A673 (cell line): ENCODE results near the gene OCLN. TPM values are rescaled to one million over a fixed set of nuclear protein-coding genes. Genes with fewer than 3 reads are reported as not detected.
"Not testable (repeated sequence)": the region's sequence is repeated elsewhere in the genome, so short reads cannot be mapped to it uniquely, and the experiment has no call there.

Experiments used
- BruUV-seq: library from RNA; stranded (reverse); fragments of 400-500 nt; replicated peaks from 2 replicates; lab custom pipeline; 2021; lab: Mats Ljungman, UMichigan
- CTCF ChIA-PET: fragments of 300-600 bp; sonication (Branson Sonifier 250); formaldehyde crosslinking; loops from one replicate; lab custom pipeline; 2022; ENCODE audit warnings: antibody characterized with exemption; lab: Charles Lee
- POLR2A ChIA-PET: fragments of 300-600 bp; sonication (Branson Sonifier 250); formaldehyde crosslinking; loops from one replicate; lab custom pipeline; 2022; ENCODE audit warnings: antibody characterized with exemption; ENCODE audit not compliant: low non-redundant PET; lab: Charles Lee
- DNase-seq: peaks from one replicate; pipeline ENCODE4 v3.0.0-alpha.2; 2015; ENCODE audit warnings: low spot score
- H3K27ac ChIP-seq: fragments of 200-600 bp; sonication (generic); 2 replicates; pipeline ENCODE4 v1.5.1; 2016; ENCODE audit warnings: mixed run types, low read depth, mild to moderate bottlenecking, mixed read lengths, antibody characterized with exemption, low read length; ENCODE audit not compliant: poor library complexity, severe bottlenecking
- H3K27me3 ChIP-seq: fragments of 200-600 bp; sonication (generic); replicated peaks from 2 replicates; pipeline ENCODE4 v1.6.1; 2017; ENCODE audit warnings: mixed run types, low read depth, mild to moderate bottlenecking, mixed read lengths, antibody characterized with exemption, low read length; ENCODE audit not compliant: insufficient read depth, poor library complexity
- H3K36me3 ChIP-seq: fragments of 200-600 bp; sonication (generic); 2 replicates; pipeline ENCODE4 v1.6.1; 2016; ENCODE audit warnings: mixed run types, mild to moderate bottlenecking, mixed read lengths, antibody characterized with exemption, low read length; ENCODE audit not compliant: insufficient read depth, poor library complexity, severe bottlenecking
- H3K4me1 ChIP-seq: fragments of 200-600 bp; sonication (generic); 2 replicates; pipeline ENCODE4 v1.6.1; 2017; ENCODE audit warnings: mixed run types, mild to moderate bottlenecking, mixed read lengths, antibody characterized with exemption, low read length; ENCODE audit not compliant: insufficient read depth, poor library complexity, severe bottlenecking
- H3K4me3 ChIP-seq: fragments of 200-600 bp; sonication (generic); 2 replicates; pipeline ENCODE4 v1.5.1; 2016; ENCODE audit warnings: low read depth, mixed run types, mild to moderate bottlenecking, mixed read lengths, low read length; ENCODE audit not compliant: poor library complexity, severe bottlenecking
- H3K9me3 ChIP-seq: fragments of 200-600 bp; sonication (generic); 2 replicates; pipeline ENCODE4 v1.6.1; 2016; ENCODE audit warnings: mixed run types, low read depth, mild to moderate bottlenecking, mixed read lengths, antibody characterized with exemption, low read length; ENCODE audit not compliant: poor library complexity, severe bottlenecking
- EZH2 ChIP-seq: fragments of 200-600 bp; sonication (generic); IDR thresholded peaks from 2 replicates; pipeline ENCODE4 v1.6.1; 2017; ENCODE audit warnings: borderline replicate concordance, low read depth, mild to moderate bottlenecking, mixed read lengths, antibody characterized with exemption, low read length; ENCODE audit not compliant: poor library complexity, severe bottlenecking
- intact Hi-C: fragments of 100-400 bp; cut with micrococcal nuclease; formaldehyde crosslinking; loops from one replicate; pipeline ENCODE4 v1.10.0; 2022; ENCODE audit not compliant: unreplicated experiment
- total RNA-seq: library from RNA; stranded (reverse); gene quantifications from 2 replicates; pipeline ENCODE4 v1.2.3, GENCODE V29; 2021
- TF ChIP-seq, protein P1 (sequence below): fragments of 300-800, 200-600 bp; sonication (generic); conservative IDR thresholded peaks from 2 replicates; pipeline ENCODE4 v1.5.1; 2017; ENCODE audit warnings: low read depth, mild to moderate bottlenecking, antibody characterized with exemption, low read length, moderate library complexity, mixed read lengths

The OCLN gene
- total RNA-seq, 1 experiment from 2014 or later, result 14.1 TPM

- no peaks in the 10 kb centered on the region for H3K4me1 ChIP-seq
- no peak for DNase-seq
- TF ChIP-seq, protein P1, sequence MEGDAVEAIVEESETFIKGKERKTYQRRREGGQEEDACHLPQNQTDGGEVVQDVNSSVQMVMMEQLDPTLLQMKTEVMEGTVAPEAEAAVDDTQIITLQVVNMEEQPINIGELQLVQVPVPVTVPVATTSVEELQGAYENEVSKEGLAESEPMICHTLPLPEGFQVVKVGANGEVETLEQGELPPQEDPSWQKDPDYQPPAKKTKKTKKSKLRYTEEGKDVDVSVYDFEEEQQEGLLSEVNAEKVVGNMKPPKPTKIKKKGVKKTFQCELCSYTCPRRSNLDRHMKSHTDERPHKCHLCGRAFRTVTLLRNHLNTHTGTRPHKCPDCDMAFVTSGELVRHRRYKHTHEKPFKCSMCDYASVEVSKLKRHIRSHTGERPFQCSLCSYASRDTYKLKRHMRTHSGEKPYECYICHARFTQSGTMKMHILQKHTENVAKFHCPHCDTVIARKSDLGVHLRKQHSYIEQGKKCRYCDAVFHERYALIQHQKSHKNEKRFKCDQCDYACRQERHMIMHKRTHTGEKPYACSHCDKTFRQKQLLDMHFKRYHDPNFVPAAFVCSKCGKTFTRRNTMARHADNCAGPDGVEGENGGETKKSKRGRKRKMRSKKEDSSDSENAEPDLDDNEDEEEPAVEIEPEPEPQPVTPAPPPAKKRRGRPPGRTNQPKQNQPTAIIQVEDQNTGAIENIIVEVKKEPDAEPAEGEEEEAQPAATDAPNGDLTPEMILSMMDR, result no peak
- TF ChIP-seq EZH2, result no peak
- CTCF ChIA-PET, result no interaction called here
- no peak overlapping the region for H3K4me3 ChIP-seq
- POLR2A ChIA-PET, result no interaction called here
- BruUV-seq, result no TSS peak
- H3K9me3 ChIP-seq, result no peaks in the 10 kb centered on the region
- no peaks in the 10 kb centered on the region for H3K27me3 ChIP-seq
- intact Hi-C loops, result no loop called here
- H3K27ac ChIP-seq, result no peak overlapping the region
- H3K36me3 ChIP-seq, result no peaks in the 10 kb centered on the region
These were observed 18.1 kb downstream of the OCLN start for GRCh38 chr5:69510694-69511093.

GRCh38 chr5:69512740-69513260 is 20.2 kb downstream of the OCLN start:
- no peaks in the 10 kb centered on the region for H3K9me3 ChIP-seq
- no peaks in the 10 kb centered on the region for H3K36me3 ChIP-seq
- no peak overlapping the region for H3K4me3 ChIP-seq
- H3K27ac ChIP-seq, result no peak overlapping the region
- ChIA-PET CTCF (no interaction called here), POLR2A (no interaction called here)
- H3K4me1 ChIP-seq, result no peaks in the 10 kb centered on the region
- no TSS peak for BruUV-seq
- no peak for TF ChIP-seq EZH2
- TF ChIP-seq, protein P1, result no peak
- intact Hi-C loops, result no loop called here
- no peaks in the 10 kb centered on the region for H3K27me3 ChIP-seq
- no peak for DNase-seq

- BruUV-seq, H3K36me3 ChIP-seq, DNase-seq, H3K27me3 ChIP-seq, CTCF ChIA-PET, H3K4me3 ChIP-seq, intact Hi-C loops, H3K4me1 ChIP-seq, H3K27ac ChIP-seq, POLR2A ChIA-PET, H3K9me3 ChIP-seq: not testable (repeated sequence)
These were observed 23.0 kb downstream of the OCLN start for GRCh38 chr5:69515570-69515969.

GRCh38 chr5:69516769-69517168 is 24.2 kb downstream of the OCLN start:
- CTCF ChIA-PET, result no interaction called here

More at GRCh38 chr5:69516769-69517168, 24.2 kb downstream of the OCLN start:
- no peak for DNase-seq
- Histone ChIP-seq H3K27me3 (no peaks in the 10 kb centered on the region), H3K27ac (no peak overlapping the region), H3K9me3 (no peaks in the 10 kb centered on the region), H3K36me3 (no peaks in the 10 kb centered on the region), H3K4me3 (no peak overlapping the region), H3K4me1 (no peaks in the 10 kb centered on the region)
- intact Hi-C loops, result no loop called here
- POLR2A ChIA-PET, result no interaction called here
- no TSS peak for BruUV-seq
- TF ChIP-seq EZH2, result no peak
- TF ChIP-seq, protein P1, result no peak
